ENCODE measurements around the gene OTUD4. TPM values are rescaled to one million over a fixed set of nuclear protein-coding genes. Genes with fewer than 3 reads are reported as not detected.

The OTUD4 gene
- total and polyA plus RNA-seq, 4 donors = 5.3 to 27.5 (median 11.6) TPM

- no peak for TF ChIP-seq ZBTB33 (IDR thresholded peaks at IDR 0.05)
- no peak for TF ChIP-seq CTCF (IDR thresholded peaks at IDR 0.05; ENCODE audit: low read depth, low read length, missing input control)
- TF ChIP-seq EGR1 (IDR thresholded peaks at IDR 0.05; ENCODE audit: low read depth in 2 of 2) = no peak
- TF ChIP-seq NR2F2 (IDR thresholded peaks at IDR 0.05) = no peak
- TF ChIP-seq TAF1 (conservative IDR thresholded peaks at IDR 0.05) = no peak
- no peak for TF ChIP-seq RXRA (IDR thresholded peaks at IDR 0.05)
- no peak for TF ChIP-seq MAX (IDR thresholded peaks at IDR 0.05)
- TF ChIP-seq FOXA1 (IDR thresholded peaks at IDR 0.05) = no peak
- no peak for TF ChIP-seq FOXA2 (IDR thresholded peaks at IDR 0.05)
- TF ChIP-seq JUND (IDR thresholded peaks at IDR 0.05) = no peak
- no peak for TF ChIP-seq GABPA (IDR thresholded peaks at IDR 0.05 in 1 of 2, conservative IDR thresholded peaks at IDR 0.05 in 1 of 2)
- TF ChIP-seq RAD21 (IDR thresholded peaks at IDR 0.05) = no peak
- Histone ChIP-seq H3K4me3 (ENCODE audit: low read depth in 1 of 3, low read length in 3 of 3) (no peak overlapping the region), H3K4me1 (ENCODE audit: control insufficient read depth in 4 of 4, insufficient read depth in 4 of 4, low read length in 3 of 4) (peaks cover 0 to 3% (median 0%) of the 10 kb centered on the region in 4 donors), H3K27ac (ENCODE audit: low read depth in 1 of 2, low read length in 2 of 2) (no peak overlapping the region), H3K36me3 (ENCODE audit: control insufficient read depth in 4 of 4, insufficient read depth in 3 of 4, low read depth in 1 of 4, low read length in 3 of 4) (peaks cover 2 to 20% (median 18%) of the 10 kb centered on the region in 4 donors), H3K27me3 (ENCODE audit: control insufficient read depth in 4 of 4, insufficient read depth in 4 of 4, low read length in 3 of 4) (no peaks in the 10 kb centered on the region), H3K9me3 (ENCODE audit: control insufficient read depth in 4 of 4, low read length in 3 of 4) (no peaks in the 10 kb centered on the region), H3K9ac (ENCODE audit: low read depth in 1 of 2, low read length in 2 of 2) (no peak overlapping the region)
- DNase-seq (ENCODE audit: low spot score) = no peak
- WGBS = 87% methylated on average over 2 of the region's 2 CpGs
Observed at GRCh38 chr4:145130788-145131399, 49.5 kb downstream of the OTUD4 start.

- no peak overlapping the region for H3K27ac ChIP-seq (ENCODE audit: low read depth in 1 of 2, low read length in 2 of 2)
Observed at GRCh38 chr4:145130130-145130529, 50.3 kb downstream of the OTUD4 start.

More at GRCh38 chr4:145130130-145130529, 50.3 kb downstream of the OTUD4 start:
- peaks cover 0 to 3% (median 0%) of the 10 kb centered on the region in 4 donors for H3K4me1 ChIP-seq (ENCODE audit: control insufficient read depth in 4 of 4, insufficient read depth in 4 of 4, low read length in 3 of 4)
- H3K9ac ChIP-seq (ENCODE audit: low read depth in 1 of 2, low read length in 2 of 2) = no peak overlapping the region
- no peaks in the 10 kb centered on the region for H3K9me3 ChIP-seq (ENCODE audit: control insufficient read depth in 4 of 4, low read length in 3 of 4)
- DNase-seq (ENCODE audit: low spot score) = no peak
- H3K4me3 ChIP-seq (ENCODE audit: low read depth in 1 of 3, low read length in 3 of 3) = no peak overlapping the region
- peaks cover 5 to 28% (median 20%) of the 10 kb centered on the region in 4 donors for H3K36me3 ChIP-seq (ENCODE audit: control insufficient read depth in 4 of 4, insufficient read depth in 3 of 4, low read depth in 1 of 4, low read length in 3 of 4)
- no peaks in the 10 kb centered on the region for H3K27me3 ChIP-seq (ENCODE audit: control insufficient read depth in 4 of 4, insufficient read depth in 4 of 4, low read length in 3 of 4)
- no peak for TF ChIP-seq RAD21 (IDR thresholded peaks at IDR 0.05)
- TF ChIP-seq CTCF (IDR thresholded peaks at IDR 0.05; ENCODE audit: low read depth, low read length, missing input control) = no peak
